RWPE2 (cell line): ENCODE measurements around the gene METTL26.

Experiments used
- ATAC-seq: fragments of 200-7000 bp; cut with Tn5 transposase; 3 replicates; pipeline ENCODE4 v1.9.1; 2021; ENCODE audit warnings: low read depth
- DNase-seq: peaks from one replicate; pipeline ENCODE4 v3.0.0-alpha.2; 2020; ENCODE audit warnings: low spot score
- H3K27ac ChIP-seq: fragments of 450-650 bp; 2 replicates; pipeline ENCODE4 v1.5.1; 2017; ENCODE audit warnings: mild to moderate bottlenecking; ENCODE audit not compliant: poor library complexity, severe bottlenecking
- H3K27me3 ChIP-seq: fragments of 250-450 bp; sonication (Bioruptor Pico); 2 replicates; pipeline ENCODE4 v1.5.1; 2021; ENCODE audit warnings: mild to moderate bottlenecking, moderate library complexity; ENCODE audit not compliant: insufficient read depth, poor library complexity, severe bottlenecking
- H3K36me3 ChIP-seq: fragments of 250-450 bp; sonication (Bioruptor Pico); 2 replicates; pipeline ENCODE4 v1.5.1; 2020; ENCODE audit warnings: low read depth, mild to moderate bottlenecking, moderate library complexity
- H3K4me1 ChIP-seq: fragments of 250-450 bp; sonication (Bioruptor Pico); 2 replicates; pipeline ENCODE4 v1.5.1; 2021; ENCODE audit warnings: mild to moderate bottlenecking, moderate library complexity; ENCODE audit not compliant: insufficient read depth, poor library complexity, severe bottlenecking
- H3K4me3 ChIP-seq: fragments of 250-450 bp; sonication (Bioruptor Pico); 2 replicates; pipeline ENCODE4 v1.5.1; 2021; ENCODE audit warnings: mild to moderate bottlenecking, moderate library complexity; ENCODE audit not compliant: severe bottlenecking
- H3K9me3 ChIP-seq: fragments of 250-450 bp; sonication (Bioruptor Pico); 2 replicates; pipeline ENCODE4 v1.5.1; 2021; ENCODE audit warnings: mild to moderate bottlenecking, moderate library complexity; ENCODE audit not compliant: severe bottlenecking
- CTCF ChIP-seq: fragments of 450-650 bp; IDR thresholded peaks from one replicate; pipeline ENCODE4 v1.5.1; 2017; ENCODE audit warnings: mild to moderate bottlenecking, moderate library complexity; ENCODE audit not compliant: poor library complexity, severe bottlenecking

The METTL26 gene

GRCh38 chr16:667780-668518 lies 31.8 kb upstream of the METTL26 start, which contains the start of gene RHOT2:
Gene RHOT2, plus strand, starts transcription at chr16:668132. Its CDS starts 68 bp downstream, at chr16:668200.
- H3K9me3 ChIP-seq, result no peaks in the 10 kb centered on the region
- ATAC-seq (peak; percentile 90), DNase-seq (peak; percentile 91)

GRCh38 chr16:667113-667779 lies 31.1 kb upstream of the METTL26 start:
- no peak for TF ChIP-seq CTCF
- Histone ChIP-seq H3K9me3 (no peaks in the 10 kb centered on the region), H3K4me1 (no peaks in the 10 kb centered on the region), H3K27me3 (no peaks in the 10 kb centered on the region), H3K4me3 (peak overlapping the region; percentile 72), H3K27ac (peak overlapping the region; percentile 68), H3K36me3 (peaks cover 34% of the 10 kb centered on the region)
- DNase-seq (no peak), ATAC-seq (no peak)

More at GRCh38 chr16:667780-668518, 31.8 kb upstream of the METTL26 start, which contains the start of gene RHOT2:
- Histone ChIP-seq H3K36me3 (peaks cover 35% of the 10 kb centered on the region), H3K27ac (peak within 1 kb of the TSS; percentile 68), H3K4me3 (peak within 1 kb of the TSS; percentile 72), H3K27me3 (no peaks in the 10 kb centered on the region), H3K4me1 (no peaks in the 10 kb centered on the region)
- TF ChIP-seq CTCF, result peak; percentile 97

- no peak for TF ChIP-seq CTCF
- no peaks in the 10 kb centered on the region for H3K27me3 ChIP-seq
- H3K4me1 ChIP-seq, result no peaks in the 10 kb centered on the region
- DNase-seq, result no peak
- no peaks in the 10 kb centered on the region for H3K9me3 ChIP-seq
- H3K27ac ChIP-seq, result no peak overlapping the region
- no peak for ATAC-seq
- no peak overlapping the region for H3K4me3 ChIP-seq
- peaks cover 35% of the 10 kb centered on the region for H3K36me3 ChIP-seq
Measured at GRCh38 chr16:666572-666971, 30.5 kb upstream of the METTL26 start.

- no peak for DNase-seq
- Histone ChIP-seq H3K27me3 (no peaks in the 10 kb centered on the region), H3K4me1 (no peaks in the 10 kb centered on the region), H3K36me3 (peaks cover 23% of the 10 kb centered on the region), H3K27ac (no peak overlapping the region), H3K9me3 (no peaks in the 10 kb centered on the region), H3K4me3 (no peak overlapping the region)
- no peak for ATAC-seq
- TF ChIP-seq CTCF, result no peak
Measured at GRCh38 chr16:662597-662996, 26.5 kb upstream of the METTL26 start.
